Thyroid gland (tissue), 4 donors: ENCODE measurements around the gene METTL9. TPM values are rescaled to one million over a fixed set of nuclear protein-coding genes. Genes with fewer than 3 reads are reported as not detected.

Experiments used
- DNase-seq, 2 donors: peaks; one replicate each; pipeline ENCODE4 v3.0.0-alpha.2; 2019
- H3K27ac ChIP-seq, 3 donors: fragments of 200-600 bp; sonication (generic); 1 replicate in 2 of 3; 2 replicates in 1 of 3; pipeline ENCODE4 v1.5.1; 2016 to 2019; ENCODE audit warnings: mild to moderate bottlenecking in 1 of 3, moderate library complexity in 1 of 3
- H3K27me3 ChIP-seq: fragments of 200-600 bp; sonication (generic); one replicate; pipeline ENCODE4 v1.5.1; 2019
- H3K36me3 ChIP-seq, 2 donors: fragments of 200-600 bp; sonication (generic); one replicate each; pipeline ENCODE4 v1.5.1; 2016 to 2019
- H3K4me1 ChIP-seq, 2 donors: fragments of 200-600 bp; sonication (generic); one replicate each; pipeline ENCODE4 v1.5.1; 2017 to 2019
- H3K4me3 ChIP-seq, 3 donors: fragments of 200-600 bp; sonication (generic); replicated peaks in 1 of 3; 1 replicate in 2 of 3; 2 replicates in 1 of 3; pipeline ENCODE4 v1.5.1; 2016; ENCODE audit warnings: mild to moderate bottlenecking in 1 of 3
- H3K9me3 ChIP-seq: fragments of 200-600 bp; sonication (generic); one replicate; pipeline ENCODE4 v1.5.1; 2017
- POLR2A ChIP-seq, 2 donors: fragments of 450-650 bp; IDR thresholded peaks; one replicate each; pipeline ENCODE4 v1.6.1; 2017; ENCODE audit warnings: antibody characterized with exemption in 2 of 2, mild to moderate bottlenecking in 2 of 2, moderate library complexity in 1 of 2
- WGBS, 2 donors: methylation state at CpG; one replicate each; pipeline ENCODE4 v1.1.5; 2017; 5-methylcytosine and 5-hydroxymethylcytosine counted together
- intact Hi-C: fragments of 100-400 bp; cut with DNase I; formaldehyde crosslinking; loops from one replicate; pipeline ENCODE4 v1.15.1; 2023
- total RNA-seq, 4 donors: library from RNA; depleted of rRNA; stranded (reverse); fragments of >200 nt; gene quantifications; one replicate each; pipeline ENCODE4 v1.2.3, GENCODE V29; 2016
- TF ChIP-seq, protein P1 (sequence below), 6 experiments: fragments of 200-600 bp in 3 of 6; fragments of 450-650 bp in 3 of 6; sonication (generic) in 3 of 6; IDR thresholded peaks; one replicate each; pipeline ENCODE4 v1.5.1; 2016 to 2019; ENCODE audit warnings: antibody characterized with exemption in 6 of 6, mild to moderate bottlenecking in 2 of 6, inconsistent platforms in 1 of 6, moderate library complexity in 1 of 6

Gene METTL9
- total RNA-seq, 4 donors from 2014 or later = 139 to 196 (median 181) TPM

GRCh38 chr16:21618281-21618680 is 18.9 kb downstream of the METTL9 start:
- TF ChIP-seq, protein P1, sequence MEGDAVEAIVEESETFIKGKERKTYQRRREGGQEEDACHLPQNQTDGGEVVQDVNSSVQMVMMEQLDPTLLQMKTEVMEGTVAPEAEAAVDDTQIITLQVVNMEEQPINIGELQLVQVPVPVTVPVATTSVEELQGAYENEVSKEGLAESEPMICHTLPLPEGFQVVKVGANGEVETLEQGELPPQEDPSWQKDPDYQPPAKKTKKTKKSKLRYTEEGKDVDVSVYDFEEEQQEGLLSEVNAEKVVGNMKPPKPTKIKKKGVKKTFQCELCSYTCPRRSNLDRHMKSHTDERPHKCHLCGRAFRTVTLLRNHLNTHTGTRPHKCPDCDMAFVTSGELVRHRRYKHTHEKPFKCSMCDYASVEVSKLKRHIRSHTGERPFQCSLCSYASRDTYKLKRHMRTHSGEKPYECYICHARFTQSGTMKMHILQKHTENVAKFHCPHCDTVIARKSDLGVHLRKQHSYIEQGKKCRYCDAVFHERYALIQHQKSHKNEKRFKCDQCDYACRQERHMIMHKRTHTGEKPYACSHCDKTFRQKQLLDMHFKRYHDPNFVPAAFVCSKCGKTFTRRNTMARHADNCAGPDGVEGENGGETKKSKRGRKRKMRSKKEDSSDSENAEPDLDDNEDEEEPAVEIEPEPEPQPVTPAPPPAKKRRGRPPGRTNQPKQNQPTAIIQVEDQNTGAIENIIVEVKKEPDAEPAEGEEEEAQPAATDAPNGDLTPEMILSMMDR (IDR thresholded peaks at IDR 0.05) = no peak
- TF ChIP-seq POLR2A (IDR thresholded peaks at IDR 0.05) = no peak
- Histone ChIP-seq H3K27ac (no peak overlapping the region), H3K9me3 (no peaks in the 10 kb centered on the region), H3K4me1 (peaks cover 0 to 6% of the 10 kb centered on the region in 2 donors), H3K36me3 (no peaks in the 10 kb centered on the region), H3K4me3 (no peak overlapping the region), H3K27me3 (no peaks in the 10 kb centered on the region)
- DNase-seq = no peak
- 95 to 97% methylated on average over 5 of the region's 5 CpGs for whole genome bisulfite sequencing, 2 donors
- intact Hi-C loops = no loop called here

DNA sequence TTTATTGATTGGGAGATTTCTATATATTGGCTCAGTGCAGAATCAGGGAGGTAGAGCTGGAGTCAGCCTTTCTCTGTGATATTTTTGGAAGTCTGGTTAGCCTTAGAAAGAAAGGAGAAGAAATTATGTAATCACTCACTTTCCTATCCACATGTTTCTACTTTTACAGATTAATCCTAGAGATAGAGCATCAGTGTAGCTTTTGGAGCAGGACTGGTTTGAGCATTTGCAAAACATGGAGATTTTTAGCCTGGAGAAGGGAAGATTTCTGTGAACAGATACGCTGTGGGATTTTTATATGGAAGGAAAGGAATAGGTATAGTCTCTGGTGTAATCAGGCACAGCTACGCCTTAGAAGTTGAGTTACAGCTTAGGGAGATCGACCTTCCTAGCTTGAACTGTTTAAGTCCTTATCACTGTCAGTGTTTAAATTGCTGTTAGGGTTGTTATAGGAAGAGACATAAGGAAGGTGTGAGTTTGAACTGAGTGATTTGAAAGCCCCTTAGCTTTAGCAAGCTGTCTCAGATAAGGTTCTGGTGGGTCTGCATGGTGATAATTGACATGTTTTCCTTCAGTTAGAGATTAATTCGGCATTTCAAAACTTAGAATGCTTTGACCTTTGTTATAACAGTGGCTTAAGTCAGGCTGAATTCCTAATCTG is 20.5 kb downstream of the METTL9 start:
- no peaks in the 10 kb centered on the region for H3K9me3 ChIP-seq
- peaks cover 0 to 6% of the 10 kb centered on the region in 2 donors for H3K4me1 ChIP-seq
- no peak for DNase-seq
- no peak overlapping the region for H3K4me3 ChIP-seq
- TF ChIP-seq POLR2A (IDR thresholded peaks at IDR 0.05) = no peak
- TF ChIP-seq, protein P1 (IDR thresholded peaks at IDR 0.05) = no peak
- no peaks in the 10 kb centered on the region for H3K27me3 ChIP-seq
- peaks cover 0 to 4% of the 10 kb centered on the region in 2 donors for H3K36me3 ChIP-seq
- H3K27ac ChIP-seq = no peak overlapping the region
- intact Hi-C loops = no loop called here
- WGBS, 2 donors = 94 to 95% methylated on average over 4 of the region's 4 CpGs

- DNase-seq = no peak
- intact Hi-C loops = no loop called here
- H3K9me3 ChIP-seq = no peaks in the 10 kb centered on the region
- no peak overlapping the region for H3K27ac ChIP-seq
- no peaks in the 10 kb centered on the region for H3K27me3 ChIP-seq
- peaks cover 0 to 6% of the 10 kb centered on the region in 2 donors for H3K4me1 ChIP-seq
- H3K4me3 ChIP-seq = no peak overlapping the region
- H3K36me3 ChIP-seq = peaks cover 0 to 11% of the 10 kb centered on the region in 2 donors
- TF ChIP-seq POLR2A (IDR thresholded peaks at IDR 0.05) = no peak
- TF ChIP-seq, protein P1 (IDR thresholded peaks at IDR 0.05) = no peak
Measured at GRCh38 chr16:21620592-21620991, 21.2 kb downstream of the METTL9 start.

- intact Hi-C loops = no loop called here
- WGBS, 2 donors = 98 to 100% methylated on average over 1 of the region's 1 CpG
- no peak for DNase-seq
- H3K27ac ChIP-seq = no peak overlapping the region
- TF ChIP-seq, protein P1 (IDR thresholded peaks at IDR 0.05) = no peak
- no peak for TF ChIP-seq POLR2A (IDR thresholded peaks at IDR 0.05)
- no peaks in the 10 kb centered on the region for H3K27me3 ChIP-seq
- no peaks in the 10 kb centered on the region for H3K9me3 ChIP-seq
- H3K4me3 ChIP-seq = no peak overlapping the region
- peaks cover 4 to 6% of the 10 kb centered on the region in 2 donors for H3K4me1 ChIP-seq
- H3K36me3 ChIP-seq = peaks cover 0 to 12% of the 10 kb centered on the region in 2 donors
Measured at GRCh38 chr16:21622545-21622944, 23.2 kb downstream of the METTL9 start.

DNA sequence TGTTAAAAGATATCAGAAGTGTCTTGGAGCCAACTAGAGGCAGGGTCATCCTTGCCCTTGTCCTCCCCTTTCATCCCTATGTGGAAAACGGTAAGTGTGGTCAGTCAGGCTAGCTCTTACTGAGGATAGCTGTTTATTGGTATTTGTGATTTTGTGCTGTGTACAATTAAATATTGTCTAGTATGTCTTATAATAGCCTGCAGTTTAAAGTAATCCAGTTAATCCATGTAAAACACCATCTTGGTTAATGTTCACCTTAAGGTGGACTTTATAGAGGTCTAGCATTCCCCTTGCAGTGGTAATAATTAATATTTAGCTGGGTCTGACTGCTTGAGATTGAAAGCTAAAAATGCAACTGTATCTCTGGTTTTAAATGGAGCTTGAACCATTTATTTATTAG is 25.6 kb downstream of the METTL9 start:
- Histone ChIP-seq H3K27ac (no peak overlapping the region), H3K4me3 (no peak overlapping the region), H3K36me3 (peaks cover 6 to 12% of the 10 kb centered on the region in 2 donors), H3K27me3 (no peaks in the 10 kb centered on the region), H3K4me1 (peaks cover 4 to 6% of the 10 kb centered on the region in 2 donors), H3K9me3 (no peaks in the 10 kb centered on the region)
- intact Hi-C loops = no loop called here
- no peak for TF ChIP-seq POLR2A (IDR thresholded peaks at IDR 0.05)
- TF ChIP-seq, protein P1 (IDR thresholded peaks at IDR 0.05) = no peak
- no peak for DNase-seq
- WGBS, 2 donors = 78 to 88% methylated on average over 1 of the region's 1 CpG
